GM12892 (cell line): ENCODE results near the gene CLSTN1.

Experiments used
- DNase-seq: peaks from one replicate; pipeline ENCODE4 v3.0.0; 2011; ENCODE audit not compliant: insufficient read length
- FAIRE-seq: peaks from 2 replicates; lab custom pipeline; 2011; peaks lifted over from hg19 to GRCh38; lab: Jason Lieb, UNC
- POLR2A ChIP-seq: IDR thresholded peaks from 2 replicates; pipeline ENCODE4 v1.6.1; 2011; ENCODE audit warnings: low read depth, low read length, control low read depth
- POLR2AphosphoS5 ChIP-seq: IDR thresholded peaks from 2 replicates; pipeline ENCODE4 v1.6.1; 2011; ENCODE audit warnings: low read depth, low read length, control low read depth
- TAF1 ChIP-seq: IDR thresholded peaks from 2 replicates; pipeline ENCODE4 v1.6.1; 2011; ENCODE audit warnings: low read depth, mild to moderate bottlenecking, control low read depth, low read length, borderline replicate concordance

The CLSTN1 gene

GRCh38 chr1:9746211-9746610, 77.6 kb downstream of the CLSTN1 start:
- DNase-seq = no peak
- no peak for TF ChIP-seq POLR2AphosphoS5
- FAIRE-seq = no peak

- DNase-seq (no peak), FAIRE-seq (no peak)
- TF ChIP-seq POLR2A = no peak
- no peak for TF ChIP-seq POLR2AphosphoS5
- TF ChIP-seq TAF1 = no peak
Measured at GRCh38 chr1:9744106-9744799, 79.5 kb downstream of the CLSTN1 start.

- no peak for TF ChIP-seq TAF1
- FAIRE-seq = no peak
- no peak for DNase-seq
Measured at GRCh38 chr1:9737671-9738070, 86.1 kb downstream of the CLSTN1 start.

GRCh38 chr1:9737057-9737456, 86.7 kb downstream of the CLSTN1 start:
- TF ChIP-seq POLR2A (no peak), POLR2AphosphoS5 (no peak), TAF1 (no peak)
- FAIRE-seq = no peak
- DNase-seq = no peak

- DNase-seq = no peak
- no peak for FAIRE-seq
Measured at GRCh38 chr1:9736241-9736640, 87.5 kb downstream of the CLSTN1 start.

GRCh38 chr1:9735800-9736199, 88.0 kb downstream of the CLSTN1 start:
- no peak for TF ChIP-seq POLR2A
- TF ChIP-seq POLR2AphosphoS5 = no peak
- no peak for TF ChIP-seq TAF1
- DNase-seq (no peak), FAIRE-seq (no peak)

More at GRCh38 chr1:9736241-9736640, 87.5 kb downstream of the CLSTN1 start:
- TF ChIP-seq TAF1 = no peak
- no peak for TF ChIP-seq POLR2AphosphoS5
- no peak for TF ChIP-seq POLR2A

GRCh38 chr1:9733160-9733789, 90.5 kb downstream of the CLSTN1 start:
- no peak for DNase-seq
- FAIRE-seq = no peak
- no peak; the same call in 1 of the 2 replicates for TF ChIP-seq POLR2A
- no peak for TF ChIP-seq POLR2AphosphoS5
- no peak for TF ChIP-seq TAF1

GRCh38 chr1:9732123-9732971, 91.4 kb downstream of the CLSTN1 start:
- TF ChIP-seq POLR2A = no peak
- TF ChIP-seq TAF1 = no peak
- no peak for TF ChIP-seq POLR2AphosphoS5
- FAIRE-seq (peak; percentile 56), DNase-seq (no peak)

- FAIRE-seq = no peak
Measured at GRCh38 chr1:9731561-9731960, 92.2 kb downstream of the CLSTN1 start.

GRCh38 chr1:9731051-9731537, 92.7 kb downstream of the CLSTN1 start:
- FAIRE-seq = no peak
- TF ChIP-seq POLR2A (no peak), TAF1 (no peak), POLR2AphosphoS5 (no peak; the same call in 1 of the 2 replicates)
- DNase-seq = no peak

More at GRCh38 chr1:9731561-9731960, 92.2 kb downstream of the CLSTN1 start:
- no peak for DNase-seq
- TF ChIP-seq POLR2AphosphoS5 (no peak; the same call in 1 of the 2 replicates), TAF1 (no peak), POLR2A (no peak)

- FAIRE-seq (no peak), DNase-seq (no peak)
- TF ChIP-seq POLR2AphosphoS5 (peak; percentile 86), POLR2A (no peak), TAF1 (no peak)
Measured at GRCh38 chr1:9730096-9730901, 93.5 kb downstream of the CLSTN1 start.

GRCh38 chr1:9729523-9729922, 94.2 kb downstream of the CLSTN1 start:
- no peak for TF ChIP-seq TAF1
- TF ChIP-seq POLR2A = no peak
- no peak for TF ChIP-seq POLR2AphosphoS5
- FAIRE-seq = no peak
- DNase-seq = no peak
